HG03095 (cell line): ENCODE measurements around the gene HBE1.
"Not testable (repeated sequence)": the region's sequence is repeated elsewhere in the genome, so short reads cannot be mapped to it uniquely, and the experiment has no call there.

Source experiments
- ATAC-seq: cut with Tn5 transposase; IDR thresholded peaks from one replicate; pipeline ENCODE4 v1.9.1; 2021; ENCODE audit warnings: moderate library complexity; ENCODE audit not compliant: unreplicated experiment

The HBE1 gene

GRCh38 chr11:5285703-5286340, 16.1 kb upstream of the HBE1 start:
- ATAC-seq: no peak

- no peak for ATAC-seq
Observed at GRCh38 chr11:5284637-5285036, 14.9 kb upstream of the HBE1 start.

GRCh38 chr11:5283882-5284281, 14.1 kb upstream of the HBE1 start:
- no peak for ATAC-seq

GRCh38 chr11:5283086-5283485, 13.3 kb upstream of the HBE1 start:
- ATAC-seq: no peak

GRCh38 chr11:5282628-5283027, 12.9 kb upstream of the HBE1 start:
- no peak for ATAC-seq

- no peak for ATAC-seq
Observed at GRCh38 chr11:5281596-5281995, 11.9 kb upstream of the HBE1 start.

- ATAC-seq: peak; percentile 78
Observed at GRCh38 chr11:5280582-5281102, 10.9 kb upstream of the HBE1 start.

- no peak for ATAC-seq
Observed at GRCh38 chr11:5279471-5280090, 9.8 kb upstream of the HBE1 start.

GRCh38 chr11:5277807-5278382, 8.2 kb upstream of the HBE1 start:
- peak; percentile 57 for ATAC-seq

GRCh38 chr11:5276697-5277096, 7.0 kb upstream of the HBE1 start:
- no peak for ATAC-seq

GRCh38 chr11:5275369-5276110, 5.8 kb upstream of the HBE1 start:
- no peak for ATAC-seq

GRCh38 chr11:5274395-5274794, 4.7 kb upstream of the HBE1 start:
- ATAC-seq: no peak

- ATAC-seq: no peak
Observed at GRCh38 chr11:5272395-5273017, 2.8 kb upstream of the HBE1 start.

GRCh38 chr11:5267033-5267563, 2.6 kb downstream of the HBE1 start:
- ATAC-seq: no peak

GRCh38 chr11:5266609-5267008, 3.1 kb downstream of the HBE1 start:
- ATAC-seq: no peak

GRCh38 chr11:5265832-5266231, 3.9 kb downstream of the HBE1 start:
- ATAC-seq: no peak

GRCh38 chr11:5258543-5259262, 11.0 kb downstream of the HBE1 start:
- ATAC-seq: no peak

GRCh38 chr11:5257296-5257695, 12.4 kb downstream of the HBE1 start:
- no peak for ATAC-seq

- ATAC-seq: not testable (repeated sequence)
Observed at GRCh38 chr11:5254646-5255413, 14.9 kb downstream of the HBE1 start, which contains the start of gene HBG2. HBG2 (minus strand) TSS chr11:5254781; CDS start chr11:5254728, 53 bp downstream.
